WTC11 (cell line): ENCODE data around the gene USP48. TPM values are rescaled to one million over a fixed set of nuclear protein-coding genes. Genes with fewer than 3 reads are reported as not detected.

Experiments
- ATAC-seq: fragments of 200-7000 bp; cut with Tn5 transposase; 2 replicates; pipeline ENCODE4 v1.10.0; 2021; ENCODE audit warnings: mild to moderate bottlenecking, moderate library complexity
- CTCF ChIA-PET: fragments of 300-600 bp; sonication (Branson Sonifier 250); formaldehyde crosslinking; loops from one replicate; lab custom pipeline; 2021; ENCODE audit warnings: antibody characterized with exemption; lab: Charles Lee
- POLR2A ChIA-PET: fragments of 350-600 bp; sonication (Branson Sonifier 250); formaldehyde crosslinking; loops from one replicate; lab custom pipeline; 2021; ENCODE audit warnings: antibody characterized with exemption; lab: Charles Lee
- DNase-seq: peaks from one replicate; pipeline ENCODE4 v3.0.0; 2021; ENCODE audit warnings: low spot score
- H3K27ac Mint-ChIP-seq: 2 replicates; pipeline ENCODE4 v1.8.0; 2021; ENCODE audit warnings: mixed read lengths
- H3K27me3 Mint-ChIP-seq: 2 replicates; pipeline ENCODE4 v1.8.0; 2021; ENCODE audit warnings: low read depth, mild to moderate bottlenecking, moderate library complexity, mixed read lengths
- H3K36me3 Mint-ChIP-seq: 2 replicates; pipeline ENCODE4 v1.8.0; 2021; ENCODE audit warnings: mixed read lengths
- H3K4me1 Mint-ChIP-seq: 2 replicates; pipeline ENCODE4 v1.8.0; 2022; ENCODE audit warnings: mixed read lengths
- H3K4me3 Mint-ChIP-seq: 2 replicates; pipeline ENCODE4 v1.8.0; 2021; ENCODE audit warnings: mild to moderate bottlenecking, moderate library complexity, mixed read lengths
- H3K9me3 Mint-ChIP-seq: 2 replicates; pipeline ENCODE4 v1.8.0; 2021; ENCODE audit warnings: mixed read lengths
- ATF3 ChIP-seq: sonication (generic); formaldehyde crosslinking; conservative IDR thresholded peaks from 2 replicates; pipeline ENCODE4 v1.8.1; 2022; ENCODE audit warnings: mild to moderate bottlenecking, missing genetic modification reagents
- E2F1 ChIP-seq: sonication (generic); formaldehyde crosslinking; IDR thresholded peaks from 2 replicates; pipeline ENCODE4 v1.8.0; 2022; ENCODE audit warnings: mild to moderate bottlenecking, missing genetic modification reagents
- FOXJ3 ChIP-seq: sonication (generic); formaldehyde crosslinking; IDR thresholded peaks from 2 replicates; pipeline ENCODE4 v1.9.0; 2021; ENCODE audit warnings: missing genetic modification reagents, mild to moderate bottlenecking, borderline replicate concordance
- FOXP1 ChIP-seq: sonication (generic); formaldehyde crosslinking; IDR thresholded peaks from 2 replicates; pipeline ENCODE4 v1.8.0; 2022; ENCODE audit warnings: missing genetic modification reagents, mild to moderate bottlenecking, moderate library complexity, borderline replicate concordance
- FOXP4 ChIP-seq: sonication (generic); formaldehyde crosslinking; IDR thresholded peaks from 2 replicates; pipeline ENCODE4 v1.8.0; 2022; ENCODE audit warnings: mild to moderate bottlenecking, missing genetic modification reagents
- HMGXB4 ChIP-seq: sonication (generic); formaldehyde crosslinking; IDR thresholded peaks from 2 replicates; pipeline ENCODE4 v1.8.1; 2023; ENCODE audit warnings: mild to moderate bottlenecking, moderate library complexity, missing genetic modification reagents
- KAT7 ChIP-seq: sonication (generic); formaldehyde crosslinking; IDR thresholded peaks from 2 replicates; pipeline ENCODE4 v1.8.1; 2023; ENCODE audit warnings: missing genetic modification reagents, mild to moderate bottlenecking, borderline replicate concordance
- NFYB ChIP-seq: sonication (generic); formaldehyde crosslinking; conservative IDR thresholded peaks from 2 replicates; pipeline ENCODE4 v1.8.0; 2022; ENCODE audit warnings: low read depth, missing genetic modification reagents
- SP1 ChIP-seq: sonication (generic); formaldehyde crosslinking; conservative IDR thresholded peaks from 2 replicates; pipeline ENCODE4 v1.8.1; 2022; ENCODE audit warnings: missing genetic modification reagents
- TCF7 ChIP-seq: sonication (generic); formaldehyde crosslinking; IDR thresholded peaks from 2 replicates; pipeline ENCODE4 v1.8.0; 2022; ENCODE audit warnings: mild to moderate bottlenecking, low read depth, missing genetic modification reagents, moderate library complexity
- TEAD4 ChIP-seq: sonication (generic); formaldehyde crosslinking; IDR thresholded peaks from 2 replicates; pipeline ENCODE4 v1.8.0; 2022; ENCODE audit warnings: mild to moderate bottlenecking, missing genetic modification reagents
- USF2 ChIP-seq: sonication (generic); formaldehyde crosslinking; IDR thresholded peaks from 2 replicates; pipeline ENCODE4 v1.8.1; 2023; ENCODE audit warnings: mild to moderate bottlenecking, missing genetic modification reagents, moderate library complexity
- ZBTB21 ChIP-seq: sonication (generic); formaldehyde crosslinking; IDR thresholded peaks from 2 replicates; pipeline ENCODE4 v1.8.1; 2023; ENCODE audit warnings: mild to moderate bottlenecking, missing genetic modification reagents, borderline replicate concordance
- ZNF138 ChIP-seq: sonication (generic); formaldehyde crosslinking; conservative IDR thresholded peaks from 2 replicates; pipeline ENCODE4 v1.8.1; 2022; ENCODE audit warnings: mild to moderate bottlenecking, moderate library complexity, missing genetic modification reagents
- ZNF232 ChIP-seq: sonication (generic); formaldehyde crosslinking; IDR thresholded peaks from 2 replicates; pipeline ENCODE4 v1.8.0; 2022; ENCODE audit warnings: mild to moderate bottlenecking, missing genetic modification reagents
- ZNF281 ChIP-seq: sonication (generic); formaldehyde crosslinking; IDR thresholded peaks from 2 replicates; pipeline ENCODE4 v1.8.0; 2023; ENCODE audit warnings: mild to moderate bottlenecking, missing genetic modification reagents
- ZNF512 ChIP-seq: sonication (generic); formaldehyde crosslinking; IDR thresholded peaks from 2 replicates; pipeline ENCODE4 v1.8.1; 2022; ENCODE audit warnings: missing genetic modification reagents, borderline replicate concordance
- ZNF532 ChIP-seq: fragments of 250-450 bp; sonication (Bioruptor Pico); IDR thresholded peaks from 2 replicates; pipeline ENCODE4 v1.9.0; 2021; ENCODE audit warnings: mild to moderate bottlenecking, borderline replicate concordance
- ZSCAN18 ChIP-seq: fragments of 250-450 bp; sonication (Bioruptor Pico); IDR thresholded peaks from 2 replicates; pipeline ENCODE4 v2.1.2; 2022; ENCODE audit warnings: mild to moderate bottlenecking, moderate library complexity
- total RNA-seq: library from RNA; stranded (reverse); gene quantifications from 3 replicates; pipeline ENCODE4 v1.2.3, GENCODE V29; 2021

USP48 gene
- total RNA-seq, 1 experiment from 2014 or later = 86.9 TPM

GRCh38 chr1:21696931-21697330, 86.0 kb downstream of the USP48 start (continued):
- TF ChIP-seq USF2 (CRISPR knock-in tag) = no peak
- TF ChIP-seq ZNF232 (CRISPR knock-in tag) = no peak
- TF ChIP-seq SP1 (CRISPR knock-in tag) = no peak
- no peak for TF ChIP-seq FOXP1 (CRISPR knock-in tag)
- TF ChIP-seq ZNF138 (CRISPR knock-in tag) = no peak
- TF ChIP-seq NFYB = no peak
- TF ChIP-seq ZBTB21 (CRISPR knock-in tag) = no peak
- no peak for TF ChIP-seq HMGXB4 (CRISPR knock-in tag)
- TF ChIP-seq ZNF532 (CRISPR knock-in tag) = no peak
- TF ChIP-seq, all 79 proteins: peak for 0

- Mint-ChIP-seq H3K36me3 (peaks cover 53% of the 10 kb centered on the region), H3K4me1 (no peaks in the 10 kb centered on the region), H3K4me3 (no peak overlapping the region), H3K27ac (no peak overlapping the region), H3K9me3 (no peaks in the 10 kb centered on the region), H3K27me3 (no peaks in the 10 kb centered on the region)
- ATAC-seq (no peak), DNase-seq (no peak)
- ChIA-PET CTCF (no interaction called here), POLR2A (no interaction called here)
- TF ChIP-seq TCF7 (CRISPR knock-in tag) (no peak), ATF3 (CRISPR knock-in tag) (no peak), NFYB (no peak), FOXP4 (CRISPR knock-in tag) (no peak), TEAD4 (no peak), ZBTB21 (CRISPR knock-in tag) (no peak), ZNF281 (CRISPR knock-in tag) (no peak), E2F1 (CRISPR knock-in tag) (no peak), KAT7 (no peak), ZSCAN18 (CRISPR knock-in tag) (no peak), ZNF512 (CRISPR knock-in tag) (no peak), FOXJ3 (CRISPR knock-in tag) (no peak)
These were observed 89.2 kb downstream of the USP48 start for GRCh38 chr1:21693732-21694131.
